Activated gamma-delta T cell (primary cell): ENCODE data around the gene FGGY.
"Not testable (repeated sequence)": the region's sequence is repeated elsewhere in the genome, so short reads cannot be mapped to it uniquely, and the experiment has no call there.

Experiments used
- DNase-seq: peaks from one replicate; lab custom pipeline; 2025; lab: John Stamatoyannopoulos, UW

The FGGY gene

GRCh38 chr1:59482986-59483385 is 186.1 kb downstream of the FGGY start:
- no peak for DNase-seq

DNA sequence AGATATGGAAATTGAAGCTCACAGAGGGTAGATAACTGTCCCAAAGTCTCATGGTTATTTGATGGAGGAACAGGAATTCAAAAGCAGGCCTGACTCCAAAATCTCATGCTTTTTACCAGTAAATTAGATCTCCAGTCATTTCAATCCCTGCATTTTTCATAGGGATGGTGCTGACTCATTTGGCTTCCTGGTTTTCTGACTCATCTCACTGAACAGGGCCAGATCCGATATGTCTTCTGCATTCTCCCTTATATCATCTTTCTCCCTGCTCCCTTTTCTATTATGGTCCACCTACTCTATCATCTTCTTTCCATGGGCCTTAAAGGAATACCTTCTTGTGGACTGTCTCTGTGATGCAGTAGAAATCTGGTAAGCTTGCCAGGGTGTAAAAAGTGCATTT is 187.2 kb downstream of the FGGY start:
- no peak for DNase-seq

- DNase-seq = no peak
Measured at GRCh38 chr1:59485171-59485570, 188.3 kb downstream of the FGGY start.

GRCh38 chr1:59485949-59486348 is 189.1 kb downstream of the FGGY start:
- DNase-seq = no peak

- DNase-seq = no peak
Measured at GRCh38 chr1:59486615-59487014, 189.7 kb downstream of the FGGY start.

DNA sequence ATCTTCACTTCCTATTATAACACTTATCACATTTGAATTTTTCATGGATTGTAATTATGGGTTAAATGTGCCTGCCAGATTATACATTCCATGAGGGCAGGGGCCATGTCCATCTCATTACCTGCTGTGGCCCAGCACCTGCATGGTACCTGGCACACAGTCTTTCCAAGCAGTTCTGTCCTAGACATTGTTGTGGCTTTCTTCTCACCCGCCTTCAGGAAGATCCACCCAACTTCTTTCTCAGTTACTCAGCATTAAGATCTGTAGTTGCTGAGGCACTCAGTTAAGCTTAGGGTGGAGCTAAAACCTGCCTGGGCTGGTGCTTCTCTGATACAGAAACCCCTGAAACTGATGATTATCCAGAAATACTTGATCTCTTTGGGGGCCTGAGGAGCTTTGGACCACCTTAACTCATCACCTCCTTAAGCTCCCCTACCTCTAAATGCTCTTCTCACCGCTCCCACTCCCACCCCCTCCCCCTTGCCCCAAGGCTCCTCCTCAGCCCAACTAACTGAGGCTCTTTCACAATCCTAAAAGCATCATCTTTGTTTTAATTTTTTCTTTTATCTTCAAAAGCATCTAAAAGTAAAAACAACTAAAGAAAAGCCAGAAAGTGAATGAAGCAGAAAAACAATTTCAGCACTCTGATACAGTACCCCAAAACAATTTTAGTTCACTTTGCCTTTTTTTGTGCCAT is 190.6 kb downstream of the FGGY start:
- no peak for DNase-seq

DNA sequence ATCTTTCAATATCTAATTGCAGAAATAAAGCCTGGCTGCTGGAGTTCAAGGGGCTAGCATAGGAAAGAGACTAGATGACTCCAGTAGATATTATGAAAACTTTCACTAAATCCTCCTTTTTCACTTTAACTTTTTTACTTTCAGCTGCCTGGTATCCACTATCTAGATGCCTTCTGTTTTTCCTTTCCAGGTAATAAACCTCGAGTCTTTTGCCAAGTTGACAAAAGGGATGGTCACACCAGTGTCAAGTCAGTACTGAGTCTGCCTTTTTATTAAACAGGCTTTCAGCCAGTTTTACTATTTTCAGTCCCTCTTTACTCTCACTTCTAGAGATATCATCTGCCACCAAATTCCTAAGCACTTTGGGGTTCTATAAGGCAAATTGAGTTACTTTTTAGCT is 195.6 kb downstream of the FGGY start:
- no peak for DNase-seq

- no peak for DNase-seq
Measured at GRCh38 chr1:59494145-59494833, 197.4 kb downstream of the FGGY start.

DNA sequence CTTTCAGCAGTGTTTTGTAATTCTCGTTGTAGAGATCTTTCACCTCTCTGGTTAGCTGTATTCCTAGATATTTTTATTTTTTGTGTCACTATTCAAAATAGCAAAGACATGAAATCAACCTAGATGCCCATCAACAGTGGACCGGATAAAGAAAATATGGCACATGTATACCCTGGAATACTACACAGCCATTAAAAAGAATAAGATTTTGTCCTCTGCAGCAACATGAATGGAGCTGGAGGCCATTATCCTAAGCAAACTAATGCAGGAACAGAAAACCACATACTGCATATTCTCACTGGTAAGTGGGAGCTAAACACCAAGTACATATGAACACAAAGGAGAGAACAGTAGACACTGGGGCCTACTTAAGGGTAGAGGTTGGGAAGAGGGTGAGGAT is 199.3 kb downstream of the FGGY start:
- not testable (repeated sequence) for DNase-seq

- DNase-seq = no peak
Measured at GRCh38 chr1:59497616-59498015, 200.7 kb downstream of the FGGY start.

DNA sequence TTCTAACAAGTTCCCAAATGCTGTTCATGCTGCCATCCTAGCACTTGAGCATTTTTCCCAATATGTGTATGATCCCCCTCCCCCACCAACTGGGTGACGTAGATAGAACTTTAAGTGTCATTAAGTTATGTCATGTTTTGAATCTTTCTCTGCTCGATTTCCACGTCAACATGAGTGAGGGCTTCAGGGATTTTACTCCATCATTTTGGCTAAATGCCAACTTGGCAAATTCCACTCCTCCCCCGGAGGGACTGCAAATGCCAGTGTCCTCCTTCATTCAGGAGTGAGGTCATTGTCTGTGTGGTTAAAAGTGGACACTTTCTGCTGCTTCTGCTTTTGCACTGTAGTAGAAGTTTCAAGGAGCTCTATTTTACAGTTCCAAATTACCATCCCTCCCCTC is 201.7 kb downstream of the FGGY start:
- DNase-seq = no peak

DNA sequence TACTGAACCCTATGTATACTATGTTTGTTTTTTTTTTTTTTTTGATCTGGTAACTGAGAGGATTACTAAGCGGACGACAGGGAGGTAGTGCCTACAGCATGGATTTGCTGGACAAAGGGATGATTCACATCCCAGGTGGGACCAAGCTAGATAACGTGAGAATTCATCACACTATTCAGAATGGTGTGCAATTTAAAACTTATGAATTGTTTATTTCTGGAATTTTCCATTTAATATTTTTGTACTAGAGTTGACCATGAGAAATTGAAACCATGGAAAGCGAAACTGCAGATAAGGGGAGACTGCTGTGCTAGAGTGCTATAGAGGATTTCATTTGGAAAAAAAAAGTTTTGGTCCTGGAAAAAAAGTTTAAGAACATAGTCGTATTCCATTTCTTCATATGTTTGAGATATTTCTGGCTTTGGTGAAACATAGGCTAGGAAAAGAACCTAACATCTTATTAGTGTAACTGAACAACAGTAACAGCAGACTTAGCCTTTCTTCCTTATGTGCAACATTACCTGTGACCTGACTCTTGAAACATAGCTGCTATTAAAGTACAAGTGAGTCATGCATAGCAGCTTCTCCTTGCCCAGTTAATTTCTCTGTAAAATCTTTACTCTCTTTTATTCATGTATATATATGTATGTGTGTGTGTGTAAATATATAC is 202.5 kb downstream of the FGGY start:
- no peak for DNase-seq

- DNase-seq = no peak
Measured at GRCh38 chr1:59499943-59500569, 203.2 kb downstream of the FGGY start.

DNA sequence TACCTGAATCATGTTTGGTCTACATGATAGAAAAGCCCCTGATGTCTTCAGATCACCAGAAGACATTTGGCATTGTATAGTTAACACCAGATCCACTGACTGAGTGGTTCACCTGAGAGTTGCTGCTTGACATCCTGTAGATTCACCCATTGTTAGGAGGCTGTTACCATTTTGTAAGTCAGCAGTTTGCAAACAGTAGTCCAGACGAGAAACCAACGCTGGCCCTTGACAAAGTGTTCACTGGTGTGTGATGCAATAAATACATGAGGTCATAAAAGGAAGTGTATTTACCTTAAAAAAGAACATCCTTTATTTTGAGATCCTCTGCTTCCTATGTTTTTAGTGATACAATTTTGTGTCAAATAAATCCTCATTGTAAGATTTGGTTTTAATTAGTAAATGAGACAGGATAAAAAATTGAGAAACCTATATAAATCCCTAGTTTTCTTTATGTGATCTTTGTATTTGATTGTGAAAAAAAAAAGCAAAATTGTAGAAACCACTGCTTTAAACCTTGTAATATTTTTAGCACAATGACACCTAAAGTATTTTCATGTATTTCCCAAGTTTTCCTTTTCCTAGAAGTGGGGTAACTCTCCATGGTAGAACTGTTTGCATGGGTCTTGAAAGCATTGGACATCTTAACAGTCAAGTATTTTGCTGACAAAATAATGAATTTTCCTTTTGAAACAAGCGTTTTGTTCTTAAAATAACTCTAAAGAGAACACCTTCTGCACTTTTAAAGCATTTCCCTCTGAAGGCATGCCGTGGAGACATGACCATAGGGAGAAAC is 204.3 kb downstream of the FGGY start:
- no peak for DNase-seq

DNA sequence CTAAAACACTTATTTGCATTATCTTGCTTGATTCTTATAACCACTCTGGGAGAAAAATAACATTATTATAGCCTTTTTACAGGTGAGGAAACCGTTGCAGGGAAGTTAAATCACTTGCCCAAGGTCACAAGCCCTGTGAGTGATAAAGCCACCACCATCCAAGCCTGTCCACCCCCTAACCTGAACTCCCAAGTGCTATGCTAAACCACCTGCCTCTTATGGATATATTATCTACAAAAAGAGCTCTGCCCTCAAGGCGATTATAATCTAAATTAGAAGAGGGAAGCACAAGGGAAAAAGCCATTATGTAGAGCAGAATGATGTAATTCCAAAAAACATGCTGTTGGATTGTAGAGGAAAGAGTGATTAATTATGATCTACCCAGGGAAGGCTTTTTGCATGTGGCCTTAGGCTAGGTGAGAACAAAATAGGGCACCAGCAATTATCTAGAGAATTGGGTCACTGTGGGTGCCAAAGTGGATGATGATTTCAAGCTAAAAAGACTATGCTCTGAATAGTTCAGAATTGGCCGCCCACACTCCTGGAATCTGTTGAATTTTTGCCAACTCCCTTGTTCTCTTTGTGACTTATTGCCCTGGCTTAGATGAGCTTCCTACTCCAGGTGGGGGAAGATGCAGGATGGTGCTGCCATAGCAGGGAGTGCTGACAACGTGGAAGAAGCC is 205.3 kb downstream of the FGGY start:
- DNase-seq = no peak

DNA sequence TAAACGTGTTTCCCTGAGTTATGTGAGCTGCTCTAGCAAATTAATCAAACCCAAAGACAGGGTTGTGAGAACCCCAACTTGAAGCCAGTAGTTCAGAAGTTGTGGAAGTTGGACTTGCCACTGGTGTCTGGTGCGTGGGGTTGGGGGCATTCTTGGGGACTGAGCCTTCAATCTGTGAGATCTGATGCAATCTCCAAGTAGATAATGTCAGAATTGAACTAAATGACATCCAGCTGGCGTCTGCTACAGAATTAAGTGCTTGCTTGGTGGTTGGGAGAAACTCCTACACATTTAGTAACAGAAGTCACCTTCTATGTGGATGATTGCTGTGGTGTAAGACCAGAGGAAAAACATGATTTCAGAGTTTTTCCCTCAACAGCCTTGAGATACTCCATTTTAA is 207.4 kb downstream of the FGGY start:
- DNase-seq = no peak

GRCh38 chr1:59505596-59506028 is 208.7 kb downstream of the FGGY start:
- no peak for DNase-seq

GRCh38 chr1:59506952-59507351 is 210.1 kb downstream of the FGGY start:
- no peak for DNase-seq

DNA sequence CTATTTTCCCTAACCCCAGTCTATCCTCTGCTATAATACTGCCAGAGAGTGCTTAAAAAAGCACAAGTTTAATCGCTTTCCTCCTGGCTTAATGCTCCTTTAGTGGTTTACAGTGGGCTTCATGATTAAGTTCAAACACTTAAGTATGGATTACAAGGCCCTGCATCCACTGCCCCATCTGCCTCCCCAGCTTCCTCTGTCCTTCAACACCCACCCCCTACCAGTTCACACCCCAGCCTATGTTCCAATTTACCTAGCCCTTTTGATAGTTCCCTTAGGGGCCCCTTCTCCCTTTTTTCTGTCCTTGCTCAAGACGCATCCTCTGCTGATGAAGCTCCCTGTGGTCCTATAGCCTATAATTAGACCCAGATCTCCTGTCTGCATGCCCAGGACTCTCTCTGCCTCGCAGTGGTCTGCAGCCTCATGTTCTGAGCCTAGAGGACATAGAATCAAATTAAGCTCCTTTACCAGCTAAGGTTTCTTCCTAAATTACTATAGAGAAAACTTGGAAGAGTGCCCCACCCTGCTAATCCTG is 212.5 kb downstream of the FGGY start:
- DNase-seq = no peak

GRCh38 chr1:59510249-59510648 is 213.4 kb downstream of the FGGY start:
- DNase-seq = no peak
